HEK293 (cell line): ENCODE results near the gene FIBP.

Source experiments
- FEZF1 ChIP-seq: fragments of 450-650 bp; formaldehyde crosslinking; IDR thresholded peaks from 2 replicates; pipeline ENCODE4 v1.5.1; 2016; ENCODE audit warnings: missing biosample characterization, missing genetic modification characterization
- GLIS1 ChIP-seq: fragments of 450-650 bp; formaldehyde crosslinking; IDR thresholded peaks from 2 replicates; pipeline ENCODE4 v1.5.1; 2016; ENCODE audit warnings: missing biosample characterization, missing genetic modification characterization
- KLF10 ChIP-seq: fragments of 450-650 bp; IDR thresholded peaks from 2 replicates; pipeline ENCODE4 v1.5.1; 2018; ENCODE audit warnings: missing biosample characterization, mild to moderate bottlenecking, missing genetic modification characterization
- REPIN1 ChIP-seq: fragments of 450-650 bp; formaldehyde crosslinking; IDR thresholded peaks from 2 replicates; pipeline ENCODE4 v1.5.1; 2017; ENCODE audit warnings: missing biosample characterization, missing genetic modification characterization, low read depth
- SETDB1 ChIP-seq: IDR thresholded peaks from one replicate; pipeline ENCODE4 v1.6.1; 2017; ENCODE audit warnings: mild to moderate bottlenecking, low read length, moderate library complexity, mixed read lengths; ENCODE audit not compliant: insufficient read length
- SP7 ChIP-seq: fragments of 450-650 bp; formaldehyde crosslinking; IDR thresholded peaks from 2 replicates; pipeline ENCODE4 v1.5.1; 2016; ENCODE audit warnings: missing biosample characterization, missing genetic modification characterization
- YY2 ChIP-seq: fragments of 450-650 bp; formaldehyde crosslinking; IDR thresholded peaks from 2 replicates; pipeline ENCODE4 v1.5.1; 2016; ENCODE audit warnings: missing biosample characterization, missing genetic modification characterization
- ZBTB7A ChIP-seq: fragments of 450-650 bp; formaldehyde crosslinking; IDR thresholded peaks from 2 replicates; pipeline ENCODE4 v1.5.1; 2016; ENCODE audit warnings: low read depth, missing biosample characterization, missing genetic modification characterization
- ZFP69B ChIP-seq: fragments of 450-650 bp; formaldehyde crosslinking; IDR thresholded peaks from 2 replicates; pipeline ENCODE4 v1.5.1; 2016; ENCODE audit warnings: missing biosample characterization, missing genetic modification characterization
- ZNF146 ChIP-seq: fragments of 450-650 bp; formaldehyde crosslinking; IDR thresholded peaks from 2 replicates; pipeline ENCODE4 v1.5.1; 2016; ENCODE audit warnings: missing biosample characterization, missing genetic modification characterization
- ZNF175 ChIP-seq: fragments of 450-650 bp; formaldehyde crosslinking; IDR thresholded peaks from 2 replicates; pipeline ENCODE4 v1.5.1; 2016; ENCODE audit warnings: missing biosample characterization, missing genetic modification characterization
- ZNF184 ChIP-seq: fragments of 450-650 bp; IDR thresholded peaks from 2 replicates; pipeline ENCODE4 v1.5.1; 2018; ENCODE audit warnings: missing biosample characterization, mild to moderate bottlenecking, missing genetic modification characterization
- ZNF292 ChIP-seq: fragments of 450-650 bp; formaldehyde crosslinking; IDR thresholded peaks from 2 replicates; pipeline ENCODE4 v1.5.1; 2016; ENCODE audit warnings: low read depth, missing biosample characterization, missing genetic modification characterization, borderline replicate concordance
- ZNF354C ChIP-seq: fragments of 450-650 bp; formaldehyde crosslinking; IDR thresholded peaks from 2 replicates; pipeline ENCODE4 v1.5.1; 2016; ENCODE audit warnings: missing biosample characterization, missing genetic modification characterization, low read depth, borderline replicate concordance
- ZNF629 ChIP-seq: fragments of 450-650 bp; formaldehyde crosslinking; IDR thresholded peaks from 2 replicates; pipeline ENCODE4 v1.5.1; 2017; ENCODE audit warnings: missing biosample characterization, missing genetic modification characterization
- ZSCAN23 ChIP-seq: fragments of 450-650 bp; formaldehyde crosslinking; IDR thresholded peaks from 2 replicates; pipeline ENCODE4 v1.5.1; 2016; ENCODE audit warnings: missing biosample characterization, missing genetic modification characterization
- TF ChIP-seq, protein P1 (sequence below): fragments of 450-650 bp; formaldehyde crosslinking; IDR thresholded peaks from 2 replicates; pipeline ENCODE4 v1.5.1; 2017; ENCODE audit warnings: missing biosample characterization, missing genetic modification characterization
- TF ChIP-seq, protein P2 (sequence below): fragments of 450-650 bp; formaldehyde crosslinking; IDR thresholded peaks from 2 replicates; pipeline ENCODE4 v1.5.0; 2017; ENCODE audit warnings: missing biosample characterization, missing genetic modification characterization, borderline replicate concordance
- TF ChIP-seq, protein P3 (sequence below): fragments of 450-650 bp; formaldehyde crosslinking; IDR thresholded peaks from 2 replicates; pipeline ENCODE4 v1.5.1; 2016; ENCODE audit warnings: missing biosample characterization, missing genetic modification characterization, low read depth
- TF ChIP-seq, protein P4 (sequence below): fragments of 450-650 bp; formaldehyde crosslinking; IDR thresholded peaks from 2 replicates; pipeline ENCODE4 v1.5.1; 2016; ENCODE audit warnings: missing biosample characterization, missing genetic modification characterization
- TF ChIP-seq, protein P5 (sequence below): fragments of 450-650 bp; formaldehyde crosslinking; IDR thresholded peaks from 2 replicates; pipeline ENCODE4 v1.5.1; 2016; ENCODE audit warnings: missing biosample characterization, missing genetic modification characterization
- TF ChIP-seq, protein P6 (sequence below): fragments of 450-650 bp; formaldehyde crosslinking; IDR thresholded peaks from 2 replicates; pipeline ENCODE4 v1.5.1; 2016; ENCODE audit warnings: missing biosample characterization, missing genetic modification characterization
- TF ChIP-seq, protein P7 (sequence below): fragments of 450-650 bp; formaldehyde crosslinking; IDR thresholded peaks from 2 replicates; pipeline ENCODE4 v1.5.1; 2017; ENCODE audit warnings: missing biosample characterization, missing genetic modification characterization
- TF ChIP-seq, protein P8 (sequence below): fragments of 450-650 bp; formaldehyde crosslinking; optimal IDR thresholded peaks from 2 replicates; pipeline ENCODE3; 2016; ENCODE audit warnings: missing biosample characterization, mild to moderate bottlenecking, missing genetic modification characterization

FIBP gene

DNA sequence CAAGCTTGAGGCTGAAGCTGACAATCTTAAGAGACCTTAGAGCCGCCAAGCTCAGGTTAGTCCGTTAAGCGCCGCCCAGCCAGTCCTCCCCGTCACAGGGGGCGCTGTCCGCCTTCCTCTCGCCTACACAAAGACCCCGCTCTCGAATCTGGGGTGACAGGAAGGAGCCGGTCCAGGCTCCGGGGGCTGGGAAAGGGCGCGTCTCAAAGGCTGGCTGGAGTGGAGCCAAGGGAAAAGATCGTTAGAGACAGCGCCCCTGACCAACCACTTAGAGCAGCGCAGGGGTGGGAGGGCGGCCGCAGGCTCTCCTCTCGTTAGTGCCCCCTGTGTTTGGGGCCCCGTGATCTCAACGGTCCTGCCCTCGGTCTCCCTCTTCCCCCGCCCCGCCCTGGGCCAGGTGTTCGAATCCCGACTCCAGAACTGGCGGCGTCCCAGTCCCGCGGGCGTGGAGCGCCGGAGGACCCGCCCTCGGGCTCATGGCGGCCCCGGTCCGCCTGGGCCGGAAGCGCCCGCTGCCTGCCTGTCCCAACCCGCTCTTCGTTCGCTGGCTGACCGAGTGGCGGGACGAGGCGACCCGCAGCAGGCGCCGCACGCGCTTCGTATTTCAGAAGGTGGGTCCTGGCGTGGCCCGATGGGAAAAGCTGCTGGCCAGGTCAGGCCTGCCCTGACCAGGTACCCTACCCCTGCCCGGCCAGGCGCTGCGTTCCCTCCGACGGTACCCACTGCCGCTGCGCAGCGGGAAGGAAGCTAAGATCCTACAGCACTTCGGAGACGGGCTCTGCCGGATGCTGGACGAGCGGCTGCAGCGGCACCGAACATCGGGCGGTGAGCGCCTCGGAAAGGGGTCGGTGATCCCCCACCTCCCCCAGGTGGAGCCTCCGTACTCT, 27.8 kb downstream of the FIBP start, which contains the start of gene MUS81 (continued):
- TF ChIP-seq REPIN1 (tag by site-specific recombination) (no peak), ZNF292 (no peak), ZFP69B (tag by site-specific recombination) (0 out of 2 replicates have a peak, but pooled peaks have one; percentile 23), ZNF184 (tag by site-specific recombination) (0 out of 2 replicates have a peak, but pooled peaks have one; percentile 46), ZNF175 (tag by site-specific recombination) (no peak), GLIS1 (tag by site-specific recombination) (peak; percentile 43), ZBTB7A (no peak; the same call in 1 of the 2 replicates), SETDB1 (no peak), KLF10 (peak; percentile 99), SP7 (peak; percentile 29; the same call in 1 of the 2 replicates), YY2 (tag by site-specific recombination) (peak; percentile 63; the same call in 1 of the 2 replicates), FEZF1 (peak; percentile 58), ZNF629 (tag by site-specific recombination) (peak; percentile 76), ZNF146 (tag by site-specific recombination) (no peak), ZSCAN23 (tag by site-specific recombination) (no peak), ZNF354C (tag by site-specific recombination) (no peak)
- TF ChIP-seq, protein P1, sequence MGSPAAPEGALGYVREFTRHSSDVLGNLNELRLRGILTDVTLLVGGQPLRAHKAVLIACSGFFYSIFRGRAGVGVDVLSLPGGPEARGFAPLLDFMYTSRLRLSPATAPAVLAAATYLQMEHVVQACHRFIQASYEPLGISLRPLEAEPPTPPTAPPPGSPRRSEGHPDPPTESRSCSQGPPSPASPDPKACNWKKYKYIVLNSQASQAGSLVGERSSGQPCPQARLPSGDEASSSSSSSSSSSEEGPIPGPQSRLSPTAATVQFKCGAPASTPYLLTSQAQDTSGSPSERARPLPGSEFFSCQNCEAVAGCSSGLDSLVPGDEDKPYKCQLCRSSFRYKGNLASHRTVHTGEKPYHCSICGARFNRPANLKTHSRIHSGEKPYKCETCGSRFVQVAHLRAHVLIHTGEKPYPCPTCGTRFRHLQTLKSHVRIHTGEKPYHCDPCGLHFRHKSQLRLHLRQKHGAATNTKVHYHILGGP (tag by site-specific recombination), result no peak
- TF ChIP-seq, protein P2, sequence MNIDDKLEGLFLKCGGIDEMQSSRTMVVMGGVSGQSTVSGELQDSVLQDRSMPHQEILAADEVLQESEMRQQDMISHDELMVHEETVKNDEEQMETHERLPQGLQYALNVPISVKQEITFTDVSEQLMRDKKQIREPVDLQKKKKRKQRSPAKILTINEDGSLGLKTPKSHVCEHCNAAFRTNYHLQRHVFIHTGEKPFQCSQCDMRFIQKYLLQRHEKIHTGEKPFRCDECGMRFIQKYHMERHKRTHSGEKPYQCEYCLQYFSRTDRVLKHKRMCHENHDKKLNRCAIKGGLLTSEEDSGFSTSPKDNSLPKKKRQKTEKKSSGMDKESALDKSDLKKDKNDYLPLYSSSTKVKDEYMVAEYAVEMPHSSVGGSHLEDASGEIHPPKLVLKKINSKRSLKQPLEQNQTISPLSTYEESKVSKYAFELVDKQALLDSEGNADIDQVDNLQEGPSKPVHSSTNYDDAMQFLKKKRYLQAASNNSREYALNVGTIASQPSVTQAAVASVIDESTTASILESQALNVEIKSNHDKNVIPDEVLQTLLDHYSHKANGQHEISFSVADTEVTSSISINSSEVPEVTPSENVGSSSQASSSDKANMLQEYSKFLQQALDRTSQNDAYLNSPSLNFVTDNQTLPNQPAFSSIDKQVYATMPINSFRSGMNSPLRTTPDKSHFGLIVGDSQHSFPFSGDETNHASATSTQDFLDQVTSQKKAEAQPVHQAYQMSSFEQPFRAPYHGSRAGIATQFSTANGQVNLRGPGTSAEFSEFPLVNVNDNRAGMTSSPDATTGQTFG (tag by site-specific recombination), result no peak
- TF ChIP-seq, protein P3, sequence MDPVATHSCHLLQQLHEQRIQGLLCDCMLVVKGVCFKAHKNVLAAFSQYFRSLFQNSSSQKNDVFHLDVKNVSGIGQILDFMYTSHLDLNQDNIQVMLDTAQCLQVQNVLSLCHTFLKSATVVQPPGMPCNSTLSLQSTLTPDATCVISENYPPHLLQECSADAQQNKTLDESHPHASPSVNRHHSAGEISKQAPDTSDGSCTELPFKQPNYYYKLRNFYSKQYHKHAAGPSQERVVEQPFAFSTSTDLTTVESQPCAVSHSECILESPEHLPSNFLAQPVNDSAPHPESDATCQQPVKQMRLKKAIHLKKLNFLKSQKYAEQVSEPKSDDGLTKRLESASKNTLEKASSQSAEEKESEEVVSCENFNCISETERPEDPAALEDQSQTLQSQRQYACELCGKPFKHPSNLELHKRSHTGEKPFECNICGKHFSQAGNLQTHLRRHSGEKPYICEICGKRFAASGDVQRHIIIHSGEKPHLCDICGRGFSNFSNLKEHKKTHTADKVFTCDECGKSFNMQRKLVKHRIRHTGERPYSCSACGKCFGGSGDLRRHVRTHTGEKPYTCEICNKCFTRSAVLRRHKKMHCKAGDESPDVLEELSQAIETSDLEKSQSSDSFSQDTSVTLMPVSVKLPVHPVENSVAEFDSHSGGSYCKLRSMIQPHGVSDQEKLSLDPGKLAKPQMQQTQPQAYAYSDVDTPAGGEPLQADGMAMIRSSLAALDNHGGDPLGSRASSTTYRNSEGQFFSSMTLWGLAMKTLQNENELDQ (tag by site-specific recombination), result no peak
- TF ChIP-seq, protein P4, sequence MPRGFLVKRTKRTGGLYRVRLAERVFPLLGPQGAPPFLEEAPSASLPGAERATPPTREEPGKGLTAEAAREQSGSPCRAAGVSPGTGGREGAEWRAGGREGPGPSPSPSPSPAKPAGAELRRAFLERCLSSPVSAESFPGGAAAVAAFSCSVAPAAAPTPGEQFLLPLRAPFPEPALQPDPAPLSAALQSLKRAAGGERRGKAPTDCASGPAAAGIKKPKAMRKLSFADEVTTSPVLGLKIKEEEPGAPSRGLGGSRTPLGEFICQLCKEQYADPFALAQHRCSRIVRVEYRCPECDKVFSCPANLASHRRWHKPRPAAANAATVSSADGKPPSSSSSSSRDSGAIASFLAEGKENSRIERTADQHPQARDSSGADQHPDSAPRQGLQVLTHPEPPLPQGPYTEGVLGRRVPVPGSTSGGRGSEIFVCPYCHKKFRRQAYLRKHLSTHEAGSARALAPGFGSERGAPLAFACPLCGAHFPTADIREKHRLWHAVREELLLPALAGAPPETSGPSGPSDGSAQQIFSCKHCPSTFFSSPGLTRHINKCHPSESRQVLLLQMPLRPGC (tag by site-specific recombination), result no peak
- TF ChIP-seq, protein P5, sequence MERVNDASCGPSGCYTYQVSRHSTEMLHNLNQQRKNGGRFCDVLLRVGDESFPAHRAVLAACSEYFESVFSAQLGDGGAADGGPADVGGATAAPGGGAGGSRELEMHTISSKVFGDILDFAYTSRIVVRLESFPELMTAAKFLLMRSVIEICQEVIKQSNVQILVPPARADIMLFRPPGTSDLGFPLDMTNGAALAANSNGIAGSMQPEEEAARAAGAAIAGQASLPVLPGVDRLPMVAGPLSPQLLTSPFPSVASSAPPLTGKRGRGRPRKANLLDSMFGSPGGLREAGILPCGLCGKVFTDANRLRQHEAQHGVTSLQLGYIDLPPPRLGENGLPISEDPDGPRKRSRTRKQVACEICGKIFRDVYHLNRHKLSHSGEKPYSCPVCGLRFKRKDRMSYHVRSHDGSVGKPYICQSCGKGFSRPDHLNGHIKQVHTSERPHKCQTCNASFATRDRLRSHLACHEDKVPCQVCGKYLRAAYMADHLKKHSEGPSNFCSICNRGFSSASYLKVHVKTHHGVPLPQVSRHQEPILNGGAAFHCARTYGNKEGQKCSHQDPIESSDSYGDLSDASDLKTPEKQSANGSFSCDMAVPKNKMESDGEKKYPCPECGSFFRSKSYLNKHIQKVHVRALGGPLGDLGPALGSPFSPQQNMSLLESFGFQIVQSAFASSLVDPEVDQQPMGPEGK, result peak; percentile 94
- TF ChIP-seq, protein P6, sequence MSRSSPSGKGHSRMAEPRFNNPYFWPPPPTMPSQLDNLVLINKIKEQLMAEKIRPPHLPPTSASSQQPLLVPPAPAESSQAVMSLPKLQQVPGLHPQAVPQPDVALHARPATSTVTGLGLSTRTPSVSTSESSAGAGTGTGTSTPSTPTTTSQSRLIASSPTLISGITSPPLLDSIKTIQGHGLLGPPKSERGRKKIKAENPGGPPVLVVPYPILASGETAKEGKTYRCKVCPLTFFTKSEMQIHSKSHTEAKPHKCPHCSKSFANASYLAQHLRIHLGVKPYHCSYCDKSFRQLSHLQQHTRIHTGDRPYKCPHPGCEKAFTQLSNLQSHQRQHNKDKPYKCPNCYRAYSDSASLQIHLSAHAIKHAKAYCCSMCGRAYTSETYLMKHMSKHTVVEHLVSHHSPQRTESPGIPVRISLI (tag by site-specific recombination), result no peak
- TF ChIP-seq, protein P7, sequence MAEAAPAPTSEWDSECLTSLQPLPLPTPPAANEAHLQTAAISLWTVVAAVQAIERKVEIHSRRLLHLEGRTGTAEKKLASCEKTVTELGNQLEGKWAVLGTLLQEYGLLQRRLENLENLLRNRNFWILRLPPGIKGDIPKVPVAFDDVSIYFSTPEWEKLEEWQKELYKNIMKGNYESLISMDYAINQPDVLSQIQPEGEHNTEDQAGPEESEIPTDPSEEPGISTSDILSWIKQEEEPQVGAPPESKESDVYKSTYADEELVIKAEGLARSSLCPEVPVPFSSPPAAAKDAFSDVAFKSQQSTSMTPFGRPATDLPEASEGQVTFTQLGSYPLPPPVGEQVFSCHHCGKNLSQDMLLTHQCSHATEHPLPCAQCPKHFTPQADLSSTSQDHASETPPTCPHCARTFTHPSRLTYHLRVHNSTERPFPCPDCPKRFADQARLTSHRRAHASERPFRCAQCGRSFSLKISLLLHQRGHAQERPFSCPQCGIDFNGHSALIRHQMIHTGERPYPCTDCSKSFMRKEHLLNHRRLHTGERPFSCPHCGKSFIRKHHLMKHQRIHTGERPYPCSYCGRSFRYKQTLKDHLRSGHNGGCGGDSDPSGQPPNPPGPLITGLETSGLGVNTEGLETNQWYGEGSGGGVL (tag by site-specific recombination), result peak; percentile 60
- TF ChIP-seq, protein P8, sequence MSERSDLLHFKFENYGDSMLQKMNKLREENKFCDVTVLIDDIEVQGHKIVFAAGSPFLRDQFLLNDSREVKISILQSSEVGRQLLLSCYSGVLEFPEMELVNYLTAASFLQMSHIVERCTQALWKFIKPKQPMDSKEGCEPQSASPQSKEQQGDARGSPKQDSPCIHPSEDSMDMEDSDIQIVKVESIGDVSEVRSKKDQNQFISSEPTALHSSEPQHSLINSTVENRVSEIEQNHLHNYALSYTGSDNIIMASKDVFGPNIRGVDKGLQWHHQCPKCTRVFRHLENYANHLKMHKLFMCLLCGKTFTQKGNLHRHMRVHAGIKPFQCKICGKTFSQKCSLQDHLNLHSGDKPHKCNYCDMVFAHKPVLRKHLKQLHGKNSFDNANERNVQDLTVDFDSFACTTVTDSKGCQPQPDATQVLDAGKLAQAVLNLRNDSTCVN (tag by site-specific recombination), result peak; percentile 51
